Measurements from ENCODE around the gene NLRP6. TPM values are rescaled to one million over a fixed set of nuclear protein-coding genes. Genes with fewer than 3 reads are reported as not detected.
"Not testable (repeated sequence)": the region's sequence is repeated elsewhere in the genome, so short reads cannot be mapped to it uniquely, and the experiment has no call there.

Gene NLRP6
- total RNA-seq, 2 donors from 2014 or later = not detected

DNA sequence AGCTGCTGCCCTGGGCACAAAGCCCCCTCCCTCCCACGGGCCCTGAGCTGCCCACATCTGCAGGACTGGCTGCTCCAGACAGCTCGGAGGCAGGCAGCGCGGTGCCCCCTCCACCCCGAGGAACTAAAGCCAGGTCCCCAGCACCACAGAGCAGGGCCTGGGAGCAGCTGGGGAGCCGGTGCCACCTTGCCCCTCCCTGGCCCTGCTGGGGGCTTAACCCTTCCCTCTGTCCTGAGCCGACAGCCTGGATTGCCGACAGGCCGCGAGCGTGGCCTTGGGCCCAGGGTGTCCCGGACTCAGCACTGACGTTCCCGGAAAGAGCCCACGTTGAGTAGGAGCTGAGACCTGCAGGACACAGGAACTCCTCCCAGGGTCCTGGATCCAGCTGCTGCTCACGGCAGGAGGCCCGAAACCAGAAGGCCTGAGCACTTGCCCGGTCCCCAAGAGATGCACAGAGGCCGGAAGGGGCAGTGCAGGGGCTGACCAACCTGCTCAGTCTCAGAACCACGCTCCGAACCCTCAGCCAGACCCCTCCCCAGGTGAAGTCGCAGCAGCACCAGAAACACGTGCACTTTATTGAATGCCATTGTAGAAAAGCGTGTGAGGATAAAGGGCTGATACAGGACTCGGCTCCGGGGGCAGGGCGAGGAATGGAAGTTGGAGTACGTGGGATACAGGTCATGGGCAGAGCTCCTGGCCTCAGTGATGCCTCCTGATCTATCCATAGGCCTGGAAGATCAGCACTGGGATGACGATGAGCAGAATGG lies 41.1 kb downstream of the NLRP6 start:
- not testable (repeated sequence) for H3K4me1 ChIP-seq (ENCODE audit: control insufficient read depth, insufficient read depth, low read length); H3K27ac ChIP-seq (ENCODE audit: low read depth, low read length); H3K9me3 Mint-ChIP-seq; H3K9me3 ChIP-seq (ENCODE audit: control insufficient read depth, low read length); H3K27me3 ChIP-seq (ENCODE audit: control insufficient read depth, insufficient read depth, low read length, poor library complexity, severe bottlenecking); H3K27me3 Mint-ChIP-seq (ENCODE audit: insufficient read depth)
- H3K36me3 ChIP-seq (ENCODE audit: control insufficient read depth, insufficient read depth, low read length) = peaks cover 11% of the 10 kb centered on the region
- H3K4me3 ChIP-seq (ENCODE audit: low read length) = peak overlapping the region; percentile 87
- peak overlapping the region; percentile 96 for H3K27ac Mint-ChIP-seq
- peak overlapping the region; percentile 89 for H3K4me3 Mint-ChIP-seq
- peak; percentile 80 for DNase-seq
- H3K4me1 Mint-ChIP-seq = peaks cover 19% of the 10 kb centered on the region
- WGBS, 2 experiments (ENCODE audit: insufficient coverage in 1 of 2, insufficient read length in 1 of 2) = 46 to 80% methylated on average over 12 to 18 of the region's 29 CpGs
- H3K9ac ChIP-seq (ENCODE audit: extremely low read depth, low read length, poor library complexity, severe bottlenecking) = peak overlapping the region; percentile 28
- TF ChIP-seq, protein P1, sequence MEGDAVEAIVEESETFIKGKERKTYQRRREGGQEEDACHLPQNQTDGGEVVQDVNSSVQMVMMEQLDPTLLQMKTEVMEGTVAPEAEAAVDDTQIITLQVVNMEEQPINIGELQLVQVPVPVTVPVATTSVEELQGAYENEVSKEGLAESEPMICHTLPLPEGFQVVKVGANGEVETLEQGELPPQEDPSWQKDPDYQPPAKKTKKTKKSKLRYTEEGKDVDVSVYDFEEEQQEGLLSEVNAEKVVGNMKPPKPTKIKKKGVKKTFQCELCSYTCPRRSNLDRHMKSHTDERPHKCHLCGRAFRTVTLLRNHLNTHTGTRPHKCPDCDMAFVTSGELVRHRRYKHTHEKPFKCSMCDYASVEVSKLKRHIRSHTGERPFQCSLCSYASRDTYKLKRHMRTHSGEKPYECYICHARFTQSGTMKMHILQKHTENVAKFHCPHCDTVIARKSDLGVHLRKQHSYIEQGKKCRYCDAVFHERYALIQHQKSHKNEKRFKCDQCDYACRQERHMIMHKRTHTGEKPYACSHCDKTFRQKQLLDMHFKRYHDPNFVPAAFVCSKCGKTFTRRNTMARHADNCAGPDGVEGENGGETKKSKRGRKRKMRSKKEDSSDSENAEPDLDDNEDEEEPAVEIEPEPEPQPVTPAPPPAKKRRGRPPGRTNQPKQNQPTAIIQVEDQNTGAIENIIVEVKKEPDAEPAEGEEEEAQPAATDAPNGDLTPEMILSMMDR (conservative IDR thresholded peaks at IDR 0.05) = peak; percentile 16
- H3K36me3 Mint-ChIP-seq (ENCODE audit: low read depth) = peaks cover 13% of the 10 kb centered on the region

DNA sequence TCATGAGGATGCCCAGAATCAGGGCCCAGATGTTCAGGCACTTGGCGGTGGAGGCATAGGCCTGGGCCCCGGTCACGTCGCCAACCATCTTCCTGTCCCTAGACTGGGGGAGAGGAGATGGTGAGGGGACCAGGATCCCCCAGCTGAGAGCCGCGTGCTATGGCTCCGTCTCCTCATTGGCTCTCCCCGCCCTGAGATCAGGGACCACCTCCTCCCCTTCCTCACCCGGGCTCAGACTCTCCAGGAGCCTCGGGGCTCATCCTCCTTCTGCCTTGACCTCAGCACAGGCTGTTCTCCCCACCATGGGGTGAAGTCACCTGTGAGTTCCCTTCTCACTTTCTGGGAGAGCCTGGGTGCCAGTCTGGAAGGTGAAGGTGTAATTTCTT lies 41.7 kb downstream of the NLRP6 start:
- not testable (repeated sequence) for H3K27ac ChIP-seq (ENCODE audit: low read depth, low read length); H3K9me3 Mint-ChIP-seq; H3K9me3 ChIP-seq (ENCODE audit: control insufficient read depth, low read length); H3K27me3 ChIP-seq (ENCODE audit: control insufficient read depth, insufficient read depth, low read length, poor library complexity, severe bottlenecking); H3K4me1 ChIP-seq (ENCODE audit: control insufficient read depth, insufficient read depth, low read length); H3K27me3 Mint-ChIP-seq (ENCODE audit: insufficient read depth)
- Mint-ChIP-seq H3K4me3 (peak overlapping the region; percentile 89), H3K4me1 (peaks cover 24% of the 10 kb centered on the region), H3K36me3 (ENCODE audit: low read depth) (peaks cover 12% of the 10 kb centered on the region), H3K27ac (peak overlapping the region; percentile 96)
- Histone ChIP-seq H3K36me3 (ENCODE audit: control insufficient read depth, insufficient read depth, low read length) (peaks cover 11% of the 10 kb centered on the region), H3K9ac (ENCODE audit: extremely low read depth, low read length, poor library complexity, severe bottlenecking) (peak overlapping the region; percentile 68), H3K4me3 (ENCODE audit: low read length) (peak overlapping the region; percentile 87)
- no CpG with 5 or more reads among the region's 10 CpGs for WGBS, 2 experiments (ENCODE audit: insufficient coverage in 1 of 2, insufficient read length in 1 of 2)
- DNase-seq = peak; percentile 65

DNA sequence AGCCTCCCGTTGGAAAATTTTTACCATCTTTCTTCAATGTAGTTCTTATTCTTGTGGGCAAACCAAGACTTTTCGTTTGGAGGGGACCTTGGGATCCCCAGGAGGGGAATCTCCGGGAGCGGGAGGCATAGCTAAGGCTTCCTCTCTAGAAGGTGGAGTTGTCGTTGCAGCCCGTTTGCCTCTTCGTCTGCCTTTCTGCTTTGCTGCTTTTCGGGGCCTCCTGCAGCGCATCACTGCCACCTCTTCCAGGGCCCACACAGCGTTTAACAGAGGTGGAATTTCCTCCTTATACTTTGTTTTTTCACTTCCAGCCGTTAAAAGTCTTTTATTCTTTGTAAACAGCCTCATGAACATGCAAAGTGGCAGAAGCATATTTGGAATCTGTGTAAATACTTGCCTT lies 45.9 kb downstream of the NLRP6 start:
- peak; percentile 61 for DNase-seq
- 73 to 81% methylated on average over 9 to 11 of the region's 11 CpGs for WGBS, 2 experiments (ENCODE audit: insufficient coverage in 1 of 2, insufficient read length in 1 of 2)

DNA sequence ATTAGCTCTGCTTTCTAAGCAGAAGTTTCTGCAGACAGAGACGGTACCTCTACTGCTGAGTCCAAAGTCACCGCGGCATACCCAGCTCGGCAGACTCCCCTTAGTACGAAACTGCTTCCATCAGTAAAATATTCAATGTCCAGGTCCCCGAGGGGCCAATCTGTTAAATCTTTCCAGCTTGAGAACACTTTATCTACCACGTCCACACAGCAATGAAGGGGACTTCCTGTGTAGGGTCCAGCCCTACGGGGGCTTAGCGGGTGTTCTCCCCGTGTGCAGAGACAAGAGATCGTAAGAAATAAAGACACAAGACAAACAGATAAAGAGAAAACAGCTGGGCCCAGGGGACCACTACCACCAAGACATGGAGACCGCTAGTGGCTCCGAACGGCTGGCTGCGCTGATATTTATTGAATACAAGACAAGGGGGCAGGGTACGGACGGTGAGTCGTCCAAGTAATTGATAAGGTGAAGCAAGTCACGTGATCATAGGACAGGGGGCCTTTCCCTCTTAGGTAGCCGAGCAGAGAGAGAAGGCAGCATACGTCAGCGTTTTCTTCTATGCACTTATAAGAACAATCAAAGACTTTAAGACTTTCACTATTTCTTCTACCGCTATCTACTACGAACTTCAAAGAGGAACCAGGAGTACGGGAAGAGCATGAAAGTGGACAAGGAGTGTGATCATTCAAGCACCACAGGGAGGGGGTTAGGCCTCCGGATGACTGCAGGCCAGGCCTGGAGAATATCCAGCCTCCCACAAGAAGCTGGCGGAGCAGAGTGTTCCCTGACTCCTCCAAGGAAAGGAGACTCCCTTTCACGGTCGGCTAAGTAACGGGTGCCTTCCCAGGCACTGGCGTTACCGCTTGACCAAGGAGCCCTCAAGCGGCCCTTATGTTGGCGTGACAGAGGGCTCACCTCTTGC lies 46.6 kb downstream of the NLRP6 start:
- H3K4me3 Mint-ChIP-seq; H3K36me3 ChIP-seq (ENCODE audit: control insufficient read depth, insufficient read depth, low read length): not testable (repeated sequence)

More for the DNA sequence above, 45.9 kb downstream of the NLRP6 start:
- Histone ChIP-seq H3K27ac (ENCODE audit: low read depth, low read length) (no peak overlapping the region), H3K4me1 (ENCODE audit: control insufficient read depth, insufficient read depth, low read length) (no peaks in the 10 kb centered on the region), H3K4me3 (ENCODE audit: low read length) (no peak overlapping the region), H3K36me3 (ENCODE audit: control insufficient read depth, insufficient read depth, low read length) (no peaks in the 10 kb centered on the region), H3K9ac (ENCODE audit: extremely low read depth, low read length, poor library complexity, severe bottlenecking) (no peak overlapping the region), H3K27me3 (ENCODE audit: control insufficient read depth, insufficient read depth, low read length, poor library complexity, severe bottlenecking) (no peaks in the 10 kb centered on the region), H3K9me3 (ENCODE audit: control insufficient read depth, low read length) (no peaks in the 10 kb centered on the region)
- no peak overlapping the region for H3K4me3 Mint-ChIP-seq
- peaks cover 3% of the 10 kb centered on the region for H3K9me3 Mint-ChIP-seq
- TF ChIP-seq, protein P1 (conservative IDR thresholded peaks at IDR 0.05) = no peak
- H3K4me1 Mint-ChIP-seq = peaks cover 28% of the 10 kb centered on the region
- H3K36me3 Mint-ChIP-seq (ENCODE audit: low read depth) = peaks cover under 1% of the 10 kb centered on the region
- no peak overlapping the region for H3K27ac Mint-ChIP-seq
- H3K27me3 Mint-ChIP-seq (ENCODE audit: insufficient read depth) = no peaks in the 10 kb centered on the region

More for the DNA sequence above, 46.6 kb downstream of the NLRP6 start:
- H3K27me3 ChIP-seq (ENCODE audit: control insufficient read depth, insufficient read depth, low read length, poor library complexity, severe bottlenecking); DNase-seq; H3K27ac Mint-ChIP-seq; H3K9ac ChIP-seq (ENCODE audit: extremely low read depth, low read length, poor library complexity, severe bottlenecking); H3K27me3 Mint-ChIP-seq (ENCODE audit: insufficient read depth); H3K4me1 ChIP-seq (ENCODE audit: control insufficient read depth, insufficient read depth, low read length); H3K9me3 ChIP-seq (ENCODE audit: control insufficient read depth, low read length); H3K27ac ChIP-seq (ENCODE audit: low read depth, low read length); H3K36me3 Mint-ChIP-seq (ENCODE audit: low read depth); H3K4me3 ChIP-seq (ENCODE audit: low read length): not testable (repeated sequence)
- WGBS, 2 experiments (ENCODE audit: insufficient coverage in 1 of 2, insufficient read length in 1 of 2) = 83 to 85% methylated on average over 15 to 22 of the region's 34 CpGs
- Mint-ChIP-seq H3K9me3 (peaks cover 10% of the 10 kb centered on the region), H3K4me1 (peaks cover 24% of the 10 kb centered on the region)
